OCI-LY3 (cell line): ENCODE data around the gene XRRA1.

Source experiments
- H2AFZ ChIP-seq: fragments of 200-600, 300-600 bp; shearing (Covaris generic); 2 replicates; pipeline ENCODE4 v1.6.0; 2014; ENCODE audit warnings: antibody characterized with exemption, low read depth, low read length
- H3K27ac ChIP-seq: fragments of 200-600, 300-600 bp; sonication (generic); 2 replicates; pipeline ENCODE4 v1.5.1; 2014; ENCODE audit warnings: mild to moderate bottlenecking, low read length, moderate library complexity, mixed read lengths
- H3K27me3 ChIP-seq: fragments of 200-600, 300-600 bp; sonication (generic); 2 replicates; pipeline ENCODE4 v1.6.1; 2014; ENCODE audit warnings: low read depth, low read length, mixed read lengths
- H3K36me3 ChIP-seq: fragments of 200-600, 300-600 bp; sonication (generic); replicated peaks from 2 replicates; pipeline ENCODE3; 2014; ENCODE audit warnings: low read depth, low read length, mixed read lengths
- H3K4me1 ChIP-seq: fragments of 300-600, 200-600 bp; sonication (generic); 2 replicates; pipeline ENCODE4 v1.6.1; 2014; ENCODE audit warnings: low read length, mixed read lengths
- H3K4me2 ChIP-seq: fragments of 200-600, 300-600 bp; sonication (generic); 2 replicates; pipeline ENCODE4 v1.6.1; 2014; ENCODE audit warnings: low read length, mixed read lengths
- H3K4me3 ChIP-seq: fragments of 300-600, 200-600 bp; sonication (generic); 2 replicates; pipeline ENCODE4 v1.5.1; 2014; ENCODE audit warnings: antibody characterized with exemption, mild to moderate bottlenecking, low read length, moderate library complexity
- H3K79me2 ChIP-seq: fragments of 300-600, 200-600 bp; shearing (Covaris generic); 2 replicates; pipeline ENCODE4 v1.6.1; 2014; ENCODE audit warnings: mild to moderate bottlenecking, low read length, mixed read lengths
- H3K9ac ChIP-seq: fragments of 300-600, 200-600 bp; shearing (Covaris generic); 2 replicates; pipeline ENCODE4 v1.6.0; 2014; ENCODE audit warnings: mild to moderate bottlenecking, low read length, moderate library complexity
- H3K9me3 ChIP-seq: fragments of 200-600, 300-600 bp; shearing (Covaris generic); 2 replicates; pipeline ENCODE4 v1.6.1; 2014; ENCODE audit warnings: low read length, mixed read lengths; ENCODE audit not compliant: insufficient read depth
- H4K20me1 ChIP-seq: fragments of 200-600, 300-600 bp; sonication (generic); 2 replicates; pipeline ENCODE4 v1.6.1; 2016; ENCODE audit warnings: low read length, mixed read lengths; ENCODE audit not compliant: insufficient read depth
- CTCF ChIP-seq: fragments of 200-600, 300-600 bp; sonication (generic); IDR thresholded peaks from 2 replicates; pipeline ENCODE4 v1.5.1; 2014; ENCODE audit warnings: antibody characterized with exemption, low read length, low read depth
- EZH2phosphoT487 ChIP-seq: fragments of 200-600 bp; shearing (Covaris generic); IDR thresholded peaks from 2 replicates; pipeline ENCODE4 v1.6.1; 2018; ENCODE audit warnings: antibody characterized with exemption, mixed run types, low read depth

XRRA1 gene

DNA sequence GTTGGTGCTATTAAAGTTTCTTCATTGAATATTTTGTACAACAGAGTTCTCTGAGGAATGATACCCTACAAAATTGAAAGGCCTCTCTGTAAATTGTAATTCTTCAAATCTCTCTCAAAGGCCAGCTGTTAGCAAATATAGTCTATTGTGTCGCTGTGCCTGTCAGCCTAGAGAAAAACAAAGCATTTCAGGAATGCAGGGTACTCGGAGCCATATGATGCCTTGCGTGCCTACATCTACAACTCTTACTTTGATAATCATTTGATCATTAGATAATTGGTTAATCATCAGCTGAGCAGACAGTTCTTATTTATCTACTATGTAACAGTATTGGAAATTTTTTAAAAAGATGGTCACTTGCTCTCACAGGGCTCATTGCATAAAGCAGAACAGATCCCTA, 132.9 kb downstream of the XRRA1 start:
- H2AFZ ChIP-seq, result no peak overlapping the region
- no peaks in the 10 kb centered on the region for H4K20me1 ChIP-seq
- H3K4me3 ChIP-seq, result no peak overlapping the region
- no peak overlapping the region for H3K9ac ChIP-seq
- H3K9me3 ChIP-seq, result no peaks in the 10 kb centered on the region
- H3K36me3 ChIP-seq, result peaks cover 26% of the 10 kb centered on the region
- H3K4me2 ChIP-seq, result no peak overlapping the region
- no peaks in the 10 kb centered on the region for H3K79me2 ChIP-seq
- H3K27ac ChIP-seq, result no peak overlapping the region
- no peak for TF ChIP-seq EZH2phosphoT487
- no peak for TF ChIP-seq CTCF
- H3K4me1 ChIP-seq, result no peaks in the 10 kb centered on the region
- H3K27me3 ChIP-seq, result no peaks in the 10 kb centered on the region

DNA sequence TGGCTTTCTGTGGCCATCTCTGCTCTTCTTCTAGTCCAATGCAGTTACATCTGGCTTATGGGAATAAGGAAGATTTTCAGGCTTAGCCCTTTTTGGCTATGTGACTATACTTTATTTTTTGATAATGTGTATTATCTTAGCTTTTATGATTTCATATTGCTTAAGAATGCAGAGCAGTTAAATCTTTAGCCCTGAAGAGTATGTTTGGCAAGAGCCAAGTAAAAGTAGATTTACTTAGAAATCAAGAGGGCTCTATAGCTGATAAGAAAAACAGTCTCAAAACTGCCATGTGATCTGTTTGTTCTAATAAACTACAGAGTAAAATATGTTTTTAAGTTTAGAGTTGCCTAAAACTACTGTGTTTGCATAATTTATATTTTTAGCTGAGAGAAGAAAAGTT, 139.1 kb downstream of the XRRA1 start:
- Histone ChIP-seq H3K27ac (no peak overlapping the region), H3K9me3 (no peaks in the 10 kb centered on the region), H3K4me3 (no peak overlapping the region), H3K9ac (no peak overlapping the region), H3K4me2 (no peak overlapping the region), H4K20me1 (peaks cover 2% of the 10 kb centered on the region; the same call in 1 of the 2 replicates), H3K79me2 (no peaks in the 10 kb centered on the region), H3K27me3 (no peaks in the 10 kb centered on the region), H3K36me3 (peaks cover 12% of the 10 kb centered on the region), H2AFZ (no peak overlapping the region), H3K4me1 (peaks cover 8% of the 10 kb centered on the region; the same call in 1 of the 2 replicates)
- TF ChIP-seq EZH2phosphoT487, result no peak
- no peak for TF ChIP-seq CTCF

GRCh38 chr11:74806267-74806666, 142.6 kb downstream of the XRRA1 start:
- Histone ChIP-seq H3K4me1 (peaks cover 8% of the 10 kb centered on the region; the same call in 1 of the 2 replicates), H4K20me1 (peaks cover 4% of the 10 kb centered on the region; the same call in 1 of the 2 replicates), H3K4me2 (no peak overlapping the region), H3K27ac (no peak overlapping the region), H3K27me3 (no peaks in the 10 kb centered on the region), H3K79me2 (no peaks in the 10 kb centered on the region), H3K9ac (no peak overlapping the region), H3K4me3 (no peak overlapping the region), H2AFZ (no peak overlapping the region), H3K9me3 (no peaks in the 10 kb centered on the region), H3K36me3 (peaks cover 12% of the 10 kb centered on the region)
- TF ChIP-seq EZH2phosphoT487, result no peak
- no peak for TF ChIP-seq CTCF

DNA sequence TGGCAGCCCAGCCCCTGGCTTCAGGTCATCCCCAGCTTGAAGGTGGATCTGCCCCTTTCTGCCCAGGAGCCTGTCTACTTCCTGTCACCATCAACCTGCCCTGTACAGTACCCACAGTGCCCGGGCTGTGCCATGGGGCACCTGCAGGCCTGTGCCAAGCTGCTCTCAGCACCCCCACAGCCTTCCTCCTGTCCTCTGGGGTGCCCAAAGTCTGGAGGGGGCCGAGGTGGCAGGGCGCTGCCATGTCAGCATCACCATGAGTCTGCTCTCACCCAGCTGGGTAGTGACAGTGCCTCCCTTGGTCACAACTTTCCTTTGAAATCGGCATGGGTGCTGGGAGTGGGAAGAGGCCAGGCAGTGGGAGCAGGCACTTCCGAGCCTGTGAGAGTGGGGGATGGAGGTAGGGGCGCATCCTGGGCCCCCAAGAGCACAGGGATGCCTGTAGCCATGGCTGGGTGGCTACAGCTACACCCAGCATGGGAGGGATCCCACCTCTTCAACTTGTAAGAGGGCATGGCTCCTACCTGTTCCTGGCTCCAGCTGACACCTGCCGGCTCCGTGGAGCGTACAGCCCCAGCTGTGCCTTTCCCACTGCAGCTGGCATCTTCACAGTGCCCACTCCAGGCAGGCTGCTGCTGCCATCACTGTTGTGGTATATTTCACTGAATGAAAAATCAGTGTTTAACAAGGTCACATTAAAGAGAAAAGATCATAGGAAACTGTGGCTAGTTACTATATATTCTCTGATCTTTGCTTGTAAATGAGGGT, 157.4 kb downstream of the XRRA1 start:
- TF ChIP-seq EZH2phosphoT487, result no peak
- no peak for TF ChIP-seq CTCF
- Histone ChIP-seq H3K4me1 (peaks cover 2% of the 10 kb centered on the region), H4K20me1 (peaks cover 10% of the 10 kb centered on the region; the same call in 1 of the 2 replicates), H3K9ac (no peak overlapping the region), H3K4me3 (no peak overlapping the region), H3K79me2 (peaks cover 7% of the 10 kb centered on the region), H3K27me3 (no peaks in the 10 kb centered on the region), H3K4me2 (no peak overlapping the region), H3K9me3 (no peaks in the 10 kb centered on the region), H3K36me3 (peaks cover 37% of the 10 kb centered on the region), H2AFZ (no peak overlapping the region), H3K27ac (no peak overlapping the region)
